Lower leg skin (tissue), 4 donors: ENCODE measurements around the gene MRPL50. TPM values are rescaled to one million over a fixed set of nuclear protein-coding genes. Genes with fewer than 3 reads are reported as not detected.

Experiments used
- DNase-seq, 2 donors: peaks; one replicate each; pipeline ENCODE4 v3.0.0-alpha.2; 2019; ENCODE audit warnings: low spot score in 2 of 2
- H3K4me3 ChIP-seq: fragments of 200-600 bp; sonication (generic); 2 replicates; pipeline ENCODE4 v1.5.1; 2017; ENCODE audit warnings: mild to moderate bottlenecking, low read depth; ENCODE audit not compliant: poor library complexity, severe bottlenecking
- POLR2A ChIP-seq, 2 donors: fragments of 450-650 bp; IDR thresholded peaks; one replicate each; pipeline ENCODE4 v1.6.1; 2016 to 2017; ENCODE audit warnings: antibody characterized with exemption in 2 of 2, mild to moderate bottlenecking in 1 of 2, moderate library complexity in 1 of 2
- WGBS, 2 donors: methylation state at CpG; one replicate each; pipeline ENCODE4 v1.1.5; 2018; 5-methylcytosine and 5-hydroxymethylcytosine counted together
- intact Hi-C: fragments of 100-400 bp; cut with DNase I; formaldehyde crosslinking; loops from one replicate; pipeline ENCODE4 v1.15.0; 2023; ENCODE audit warnings: low total_unique reads
- total RNA-seq, 4 donors: library from RNA; depleted of rRNA; stranded (reverse); fragments of >200 nt; gene quantifications; one replicate each; pipeline ENCODE4 v1.1.0, GENCODE V29; 2016
- TF ChIP-seq, protein P1 (sequence below), 3 donors: fragments of 450-650 bp; IDR thresholded peaks; one replicate each; pipeline ENCODE4 v1.5.1; 2016; ENCODE audit warnings: antibody characterized with exemption in 3 of 3, mild to moderate bottlenecking in 3 of 3, moderate library complexity in 2 of 3

MRPL50 gene
- total RNA-seq, 4 donors from 2014 or later: 3.8 to 9.3 (median 7.5) TPM

DNA sequence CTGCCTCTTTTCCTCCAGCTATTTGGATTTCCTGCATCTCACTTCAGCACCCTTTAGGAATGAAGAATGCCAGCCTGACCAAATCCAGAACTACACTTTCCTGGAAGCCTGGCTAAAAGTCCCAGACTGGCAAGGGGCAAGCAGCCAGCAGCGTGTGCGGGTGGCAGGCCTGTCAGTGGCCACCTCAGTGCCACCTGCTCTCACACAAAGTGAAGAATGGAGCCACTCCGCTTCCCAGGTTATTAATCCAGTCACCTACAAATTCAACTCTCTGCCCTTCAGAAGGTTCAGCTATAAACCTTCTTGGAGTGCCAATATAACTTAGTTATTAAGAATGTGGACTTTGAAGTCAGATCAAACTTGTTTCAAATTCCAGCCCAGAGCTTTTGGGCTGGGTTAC lies 43.9 kb upstream of the MRPL50 start:
- WGBS, 2 donors: 93 to 97% methylated on average over 3 of the region's 3 CpGs
- TF ChIP-seq, protein P1, sequence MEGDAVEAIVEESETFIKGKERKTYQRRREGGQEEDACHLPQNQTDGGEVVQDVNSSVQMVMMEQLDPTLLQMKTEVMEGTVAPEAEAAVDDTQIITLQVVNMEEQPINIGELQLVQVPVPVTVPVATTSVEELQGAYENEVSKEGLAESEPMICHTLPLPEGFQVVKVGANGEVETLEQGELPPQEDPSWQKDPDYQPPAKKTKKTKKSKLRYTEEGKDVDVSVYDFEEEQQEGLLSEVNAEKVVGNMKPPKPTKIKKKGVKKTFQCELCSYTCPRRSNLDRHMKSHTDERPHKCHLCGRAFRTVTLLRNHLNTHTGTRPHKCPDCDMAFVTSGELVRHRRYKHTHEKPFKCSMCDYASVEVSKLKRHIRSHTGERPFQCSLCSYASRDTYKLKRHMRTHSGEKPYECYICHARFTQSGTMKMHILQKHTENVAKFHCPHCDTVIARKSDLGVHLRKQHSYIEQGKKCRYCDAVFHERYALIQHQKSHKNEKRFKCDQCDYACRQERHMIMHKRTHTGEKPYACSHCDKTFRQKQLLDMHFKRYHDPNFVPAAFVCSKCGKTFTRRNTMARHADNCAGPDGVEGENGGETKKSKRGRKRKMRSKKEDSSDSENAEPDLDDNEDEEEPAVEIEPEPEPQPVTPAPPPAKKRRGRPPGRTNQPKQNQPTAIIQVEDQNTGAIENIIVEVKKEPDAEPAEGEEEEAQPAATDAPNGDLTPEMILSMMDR (IDR thresholded peaks at IDR 0.05): no peak
- no peak for TF ChIP-seq POLR2A (IDR thresholded peaks at IDR 0.05)
- no peak for DNase-seq
- intact Hi-C loops: loop anchor here (5.0 kb wide), 1 partner anchor 1565 kb away; no protein-coding TSS in a partner anchor
- no peak overlapping the region for H3K4me3 ChIP-seq

DNA sequence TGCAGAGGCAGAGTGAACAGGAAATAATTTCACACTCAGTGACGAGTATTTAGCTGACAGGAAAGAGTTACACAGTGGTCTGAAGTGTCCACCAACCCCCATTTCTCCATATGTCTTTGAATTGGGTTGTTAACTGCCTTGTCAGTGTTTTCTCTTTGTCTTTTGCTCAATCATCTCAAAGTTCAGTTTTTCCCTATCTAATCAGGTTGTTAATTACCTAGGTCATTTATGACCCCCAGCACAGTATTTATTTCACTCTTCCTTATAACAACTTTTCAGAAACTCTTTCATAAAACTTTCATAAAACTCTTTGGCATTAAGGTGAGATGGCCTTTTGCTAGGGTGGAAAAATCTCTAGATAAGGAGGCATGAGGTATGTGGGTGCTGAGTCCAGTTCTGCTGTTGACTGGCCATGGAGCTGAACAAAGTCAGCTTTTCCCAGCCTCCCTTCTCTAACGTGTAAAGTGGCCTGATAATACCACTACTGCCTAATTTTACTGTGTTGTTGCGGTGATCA lies 42.4 kb upstream of the MRPL50 start:
- intact Hi-C loops: loop anchor here (5.0 kb wide), 1 partner anchor 1567 kb away; no protein-coding TSS in a partner anchor

DNA sequence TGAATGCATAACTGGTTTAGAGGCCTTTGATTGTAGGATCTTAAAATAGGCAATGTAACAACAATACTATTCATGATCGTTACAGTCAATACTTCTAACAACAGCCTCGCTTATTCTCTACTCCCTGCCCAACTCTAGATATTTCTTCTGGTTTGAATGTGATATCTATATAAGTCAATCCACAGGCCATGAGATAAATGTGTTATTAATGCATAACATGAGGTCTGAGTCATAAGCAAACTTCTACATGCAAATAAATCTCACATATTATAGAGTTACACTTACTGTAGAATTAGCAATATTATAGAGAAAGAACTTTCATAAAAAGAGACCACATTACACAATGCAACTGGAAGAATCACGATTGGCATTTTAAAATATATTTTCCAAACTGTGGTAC lies 40.1 kb upstream of the MRPL50 start:
- TF ChIP-seq, protein P1 (IDR thresholded peaks at IDR 0.05): no peak
- no peak for TF ChIP-seq POLR2A (IDR thresholded peaks at IDR 0.05)
- 78 to 83% methylated on average over 3 of the region's 3 CpGs for WGBS, 2 donors

More for the DNA sequence above, 42.4 kb upstream of the MRPL50 start:
- DNase-seq: no peak
- no peak overlapping the region for H3K4me3 ChIP-seq
- WGBS, 2 donors: 61 to 66% methylated on average over 3 of the region's 3 CpGs
- TF ChIP-seq POLR2A (IDR thresholded peaks at IDR 0.05): no peak
- TF ChIP-seq, protein P1 (IDR thresholded peaks at IDR 0.05): no peak

DNA sequence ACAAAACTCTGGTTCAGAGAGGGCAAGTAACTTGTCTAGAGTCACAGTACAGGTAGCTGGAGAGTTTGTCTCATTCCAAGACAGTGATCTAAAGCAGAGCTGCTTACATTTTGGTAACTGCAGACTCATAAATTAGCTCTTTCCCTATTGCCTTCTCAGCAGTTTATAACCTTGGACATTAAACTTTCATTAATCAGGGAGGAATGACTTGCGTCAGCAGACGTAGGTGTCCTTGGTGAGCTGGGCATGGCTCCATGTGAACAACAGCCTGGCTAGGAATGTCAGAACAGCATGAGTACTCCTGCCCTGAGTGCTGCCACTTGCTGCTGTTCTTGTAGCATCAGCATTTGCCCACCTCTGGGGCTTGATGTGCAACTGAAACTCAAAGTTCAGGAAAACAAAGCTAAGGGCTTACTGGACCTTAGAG lies 39.4 kb upstream of the MRPL50 start:
- 49 to 62% methylated on average over 2 of the region's 2 CpGs for WGBS, 2 donors
- H3K4me3 ChIP-seq: no peak overlapping the region
- no peak for DNase-seq
- TF ChIP-seq, protein P1 (IDR thresholded peaks at IDR 0.05): no peak
- no peak for TF ChIP-seq POLR2A (IDR thresholded peaks at IDR 0.05)
- intact Hi-C loops: no loop called here

More for the DNA sequence above, 40.1 kb upstream of the MRPL50 start:
- DNase-seq: no peak
- no peak overlapping the region for H3K4me3 ChIP-seq
- intact Hi-C loops: no loop called here

DNA sequence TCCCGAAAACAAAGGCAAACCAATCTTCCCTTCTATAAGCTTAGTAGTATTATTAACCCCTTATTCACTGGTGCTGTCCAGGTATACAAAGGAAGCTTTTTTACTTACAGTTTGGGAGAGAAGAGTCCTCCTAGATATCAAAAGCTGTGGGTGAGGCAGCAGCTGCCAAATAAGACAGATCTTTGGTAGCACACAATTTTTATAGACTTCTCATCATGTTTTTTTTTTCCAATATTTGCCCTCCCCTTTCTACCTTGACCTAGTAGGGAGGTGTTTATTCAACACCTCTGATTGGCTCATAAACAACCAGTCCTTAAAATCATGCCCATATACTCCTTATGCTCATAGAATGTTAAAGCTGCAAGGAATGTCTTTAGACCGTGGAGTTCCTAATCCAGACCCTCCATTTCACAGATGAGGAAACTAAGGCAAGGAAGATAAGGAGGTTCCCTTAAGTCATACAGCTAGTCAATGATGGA lies 37.2 kb upstream of the MRPL50 start, which contains the start of gene ALDOB:
Gene ALDOB, minus strand, starts transcription at position 174 of the 479 bp plus-strand sequence. CDS start 4,887 bp downstream, outside the sequence.
- H3K4me3 ChIP-seq: no peak within 1 kb of the TSS
- TF ChIP-seq, protein P1 (IDR thresholded peaks at IDR 0.05): no peak
- TF ChIP-seq POLR2A (IDR thresholded peaks at IDR 0.05): no peak
- intact Hi-C loops: no loop called here
- 59 to 63% methylated on average over 2 of the region's 2 CpGs for WGBS, 2 donors
- DNase-seq: no peak
